OCI-LY3 (cell line): ENCODE measurements around the gene VMP1.

Source experiments
- CTCF ChIP-seq: fragments of 200-600, 300-600 bp; sonication (generic); IDR thresholded peaks from 2 replicates; pipeline ENCODE4 v1.5.1; 2014; ENCODE audit warnings: antibody characterized with exemption, low read length, low read depth
- EZH2phosphoT487 ChIP-seq: fragments of 200-600 bp; shearing (Covaris generic); IDR thresholded peaks from 2 replicates; pipeline ENCODE4 v1.6.1; 2018; ENCODE audit warnings: antibody characterized with exemption, mixed run types, low read depth

- TF ChIP-seq CTCF (no peak), EZH2phosphoT487 (no peak)
Observed at GRCh38 chr17:59845595-59846393, 138.3 kb downstream of the VMP1 start.
